Medulla oblongata (tissue), 1 donor: Measurements from ENCODE around the gene C12orf42.

Experiments
- DNase-seq: peaks from one replicate; pipeline ENCODE4 v3.0.0-alpha.2; 2015; ENCODE audit errors: extremely low spot score

Gene C12orf42

GRCh38 chr12:103336940-103337339 is 158.8 kb downstream of the C12orf42 start:
- DNase-seq: no peak

- peak; percentile 38 for DNase-seq
Measured at GRCh38 chr12:103334466-103334865, 161.3 kb downstream of the C12orf42 start.

- DNase-seq: no peak
Measured at GRCh38 chr12:103333676-103334075, 162.1 kb downstream of the C12orf42 start.

DNA sequence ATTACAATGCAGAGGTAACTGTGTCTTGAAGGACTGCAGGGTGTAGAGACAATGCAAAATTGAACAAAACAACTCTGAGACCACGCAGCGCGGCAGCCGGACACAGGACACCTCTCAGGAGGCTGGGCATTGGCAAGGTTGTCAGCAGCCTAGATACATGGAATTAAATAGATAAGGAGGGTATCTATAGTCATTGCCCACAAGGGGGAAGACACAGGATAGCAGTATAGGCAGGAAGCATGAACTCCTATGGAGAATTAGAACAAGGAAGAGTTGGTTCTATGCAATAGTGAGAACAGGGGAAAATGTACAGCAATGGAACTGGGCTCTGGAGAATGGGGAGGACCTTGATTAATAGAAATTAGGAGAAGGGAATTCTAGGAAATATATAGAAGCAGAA is 164.1 kb downstream of the C12orf42 start:
- DNase-seq: no peak

GRCh38 chr12:103330672-103331071 is 165.1 kb downstream of the C12orf42 start:
- DNase-seq: no peak

DNA sequence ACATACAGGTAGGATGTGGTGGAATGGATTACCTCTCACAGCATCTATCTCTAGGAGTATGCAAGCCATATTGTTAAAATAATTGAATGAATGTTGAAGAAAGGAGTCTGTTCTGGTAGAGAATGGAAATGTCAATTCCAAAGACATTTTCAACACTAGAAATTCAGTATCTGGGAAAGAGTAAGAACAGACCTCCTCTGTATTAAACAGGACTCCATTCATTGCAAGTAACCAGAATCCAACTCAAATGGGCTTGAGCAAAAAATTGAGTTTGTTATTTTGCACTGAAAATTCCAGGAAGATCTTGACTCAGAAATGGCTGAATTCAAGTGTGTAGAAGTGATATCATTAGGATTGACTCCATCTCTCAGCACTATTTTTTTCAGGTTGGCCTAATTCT is 168.1 kb downstream of the C12orf42 start:
- DNase-seq: no peak

DNA sequence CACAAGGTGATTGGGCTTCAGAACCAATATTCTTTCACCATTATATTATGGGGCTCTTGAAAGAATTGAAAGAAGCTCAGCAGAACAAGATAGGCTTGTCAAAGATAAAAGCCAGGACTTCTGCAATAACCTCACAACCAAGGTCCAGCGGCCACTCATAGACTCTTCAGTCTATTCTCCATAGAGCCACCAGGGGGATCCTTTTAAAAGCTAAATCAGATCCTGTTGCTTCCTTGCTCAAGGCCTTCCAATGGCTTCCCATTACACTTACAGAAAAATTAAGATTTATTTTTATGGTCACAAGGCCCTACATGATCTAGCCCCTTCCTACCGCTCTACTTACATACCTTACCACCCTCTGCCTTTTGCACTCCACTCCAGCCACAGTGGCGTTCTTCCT is 169.6 kb downstream of the C12orf42 start:
- DNase-seq: no peak

- DNase-seq: no peak
Measured at GRCh38 chr12:103318566-103318965, 177.2 kb downstream of the C12orf42 start.

DNA sequence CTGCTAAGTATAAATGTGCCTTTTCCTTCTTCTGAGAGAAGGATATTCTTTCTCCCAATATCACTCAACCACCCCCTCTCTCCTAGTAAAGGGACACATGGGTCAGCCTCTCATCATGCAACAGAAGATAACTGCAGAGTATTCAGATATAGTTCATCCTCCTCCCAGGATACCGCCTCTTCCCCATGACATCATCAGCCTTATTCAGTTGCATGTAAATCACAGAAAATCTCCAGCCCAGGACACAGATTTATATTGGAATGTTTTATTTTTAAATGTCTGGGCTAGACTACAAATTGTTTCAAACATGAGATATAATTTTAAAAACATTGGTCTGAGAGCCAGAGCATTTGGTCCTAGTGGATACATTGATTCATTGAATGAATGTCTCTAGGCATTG is 178.5 kb downstream of the C12orf42 start:
- no peak for DNase-seq

DNA sequence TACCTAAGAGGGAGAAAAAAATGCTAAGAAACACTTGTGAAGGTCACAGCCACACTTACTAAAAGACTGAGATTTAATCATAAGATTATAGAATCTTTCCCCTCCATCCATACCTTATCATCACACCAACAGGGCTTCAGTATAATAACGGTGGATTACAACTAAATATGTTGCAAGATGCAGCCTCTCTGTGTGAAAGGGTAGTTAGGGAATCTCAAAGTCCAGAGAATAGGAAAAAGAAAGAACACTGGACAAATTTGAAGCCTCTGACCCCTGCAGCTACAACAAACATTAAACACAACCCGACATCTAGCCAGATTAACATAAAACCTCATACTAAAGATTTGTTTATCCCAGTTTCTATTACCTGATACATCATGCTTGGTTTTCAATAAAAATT is 181.0 kb downstream of the C12orf42 start:
- no peak for DNase-seq

DNA sequence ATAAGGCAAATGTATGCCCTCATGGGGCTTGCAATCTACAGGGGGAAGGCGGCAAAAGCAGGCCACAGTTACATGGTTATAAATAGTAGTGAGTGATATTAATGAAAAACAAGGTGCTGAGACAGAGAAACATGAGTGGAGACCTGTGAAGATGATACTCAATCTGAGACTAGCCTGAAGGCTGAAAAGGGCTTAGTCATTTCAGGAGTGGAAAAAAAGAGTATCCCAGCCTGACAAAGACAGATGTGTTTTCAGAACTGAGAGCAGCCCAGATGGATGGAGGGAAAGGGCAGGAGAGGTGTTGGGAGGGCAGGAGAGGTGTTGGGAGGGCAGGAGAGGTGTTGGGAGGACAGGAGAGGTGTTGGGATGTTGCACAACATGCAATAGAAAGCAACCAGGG is 181.9 kb downstream of the C12orf42 start:
- no peak for DNase-seq

- DNase-seq: no peak
Measured at GRCh38 chr12:103312742-103313354, 182.9 kb downstream of the C12orf42 start.

DNA sequence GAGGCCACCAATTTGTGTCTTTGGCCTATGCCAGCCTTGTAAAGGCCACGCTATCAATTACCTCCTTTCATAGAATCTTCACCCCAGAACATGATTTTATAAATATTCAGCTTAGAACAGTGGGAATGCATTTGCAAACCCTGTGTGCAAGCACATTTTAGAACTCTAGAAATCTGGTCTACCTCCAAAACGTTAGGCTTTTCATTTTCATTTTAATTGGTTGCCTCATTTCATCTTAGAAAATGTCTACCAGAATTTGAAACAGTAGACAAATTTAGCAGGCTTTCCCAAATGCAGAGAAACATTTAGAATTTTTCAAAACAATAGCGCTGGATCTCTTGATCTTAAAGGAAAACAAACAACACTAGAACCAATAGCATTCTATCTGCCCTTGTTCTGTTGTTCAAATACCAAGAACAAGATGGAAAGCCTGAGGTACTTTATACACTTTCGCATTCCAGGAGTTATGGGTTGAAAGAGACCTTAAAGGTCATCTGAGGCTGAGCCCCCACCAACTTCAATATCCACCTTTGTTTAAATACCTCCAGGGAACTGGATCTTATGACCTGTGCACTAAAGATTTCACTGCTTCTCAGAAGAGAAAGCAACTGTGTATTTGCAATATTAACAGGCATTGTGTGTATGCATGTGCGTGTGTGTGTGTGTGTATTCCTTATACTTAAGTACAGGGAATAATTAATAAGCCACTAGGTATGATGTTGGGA is 185.1 kb downstream of the C12orf42 start:
- DNase-seq: no peak

DNA sequence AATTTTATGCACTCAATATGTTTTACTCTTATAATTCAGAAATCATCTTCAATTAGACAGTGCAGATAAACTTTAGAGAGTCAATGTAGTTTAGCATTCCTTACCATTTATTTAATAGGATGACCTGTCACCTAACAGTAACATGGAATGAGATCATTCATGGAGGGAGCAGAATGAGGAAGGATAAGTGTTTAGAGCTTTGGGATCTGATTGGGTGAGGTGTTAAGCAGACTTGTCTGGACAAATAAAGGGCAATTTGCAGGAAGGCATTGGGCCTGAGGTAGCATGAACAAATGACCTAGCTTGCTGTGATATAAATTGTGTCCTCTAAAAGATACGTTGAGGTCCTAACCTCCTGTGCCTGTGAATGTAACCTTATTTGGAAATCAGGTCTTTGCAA is 187.4 kb downstream of the C12orf42 start:
- no peak for DNase-seq

DNA sequence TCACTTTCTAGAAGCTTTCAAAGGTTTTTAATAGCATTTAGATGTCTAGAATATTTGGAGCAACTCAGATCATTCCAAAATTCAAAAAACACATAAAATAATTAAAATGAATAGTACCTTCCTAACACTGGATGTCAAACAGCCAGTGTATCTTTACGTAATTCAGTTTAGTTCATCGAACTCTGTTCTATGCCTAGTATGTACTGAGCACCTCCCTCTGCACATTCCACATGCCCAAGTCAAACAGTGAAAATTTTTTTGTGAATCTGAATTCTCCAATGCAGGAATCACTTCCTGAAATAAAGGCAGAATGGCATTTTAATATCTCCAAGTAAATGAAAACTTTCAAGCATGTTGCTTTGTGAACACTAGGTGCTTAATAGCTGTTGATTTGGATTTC is 192.3 kb downstream of the C12orf42 start:
- no peak for DNase-seq

DNA sequence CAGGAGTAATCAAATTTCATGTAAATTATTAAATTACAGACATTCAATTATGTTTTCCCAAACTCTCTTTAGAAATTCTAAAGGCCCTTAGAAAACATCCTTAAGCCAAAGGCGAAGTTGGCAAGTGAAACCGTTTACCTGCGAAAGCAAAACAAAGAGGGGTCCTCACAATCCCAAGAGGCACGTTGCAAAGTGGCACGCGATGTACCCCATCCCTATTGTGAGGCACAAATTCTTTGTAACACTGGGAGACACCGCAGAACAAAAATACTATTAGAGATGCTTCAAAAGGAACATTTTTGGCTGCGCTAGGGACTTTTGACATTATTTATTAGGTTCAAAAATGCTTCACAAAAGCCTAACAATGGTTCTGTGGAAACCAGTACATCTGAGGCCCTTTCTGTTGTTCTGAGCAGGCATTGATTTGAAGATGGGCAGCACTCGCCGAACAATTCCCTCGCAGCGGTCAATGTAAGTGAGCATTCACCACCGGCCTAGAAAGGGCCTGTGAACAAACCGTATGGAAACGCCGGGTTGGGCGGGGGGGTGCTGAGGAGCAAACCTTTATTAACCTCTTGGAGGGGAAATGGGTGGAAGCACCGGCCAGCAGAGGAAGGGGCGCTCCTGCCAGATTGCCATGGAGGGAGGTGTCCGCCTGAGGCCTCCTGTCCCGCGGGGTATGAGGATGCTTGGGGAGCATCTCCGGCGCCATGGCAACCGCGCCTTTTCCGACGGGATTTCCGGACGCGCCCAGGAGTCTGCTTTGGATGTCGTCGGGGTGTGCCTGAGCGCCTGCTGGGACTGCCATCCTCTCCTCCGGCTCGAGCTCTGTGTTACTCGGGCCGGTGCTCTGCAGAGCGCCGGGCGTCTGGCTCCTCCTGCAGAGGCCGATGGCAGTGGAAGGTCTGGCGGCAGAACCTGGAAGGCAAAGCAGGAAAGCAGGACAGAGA is 193.9 kb downstream of the C12orf42 start:
- no peak for DNase-seq

GRCh38 chr12:103288016-103288415 is 207.8 kb downstream of the C12orf42 start:
- no peak for DNase-seq

- DNase-seq: no peak
Measured at GRCh38 chr12:103282124-103282523, 213.6 kb downstream of the C12orf42 start.

DNA sequence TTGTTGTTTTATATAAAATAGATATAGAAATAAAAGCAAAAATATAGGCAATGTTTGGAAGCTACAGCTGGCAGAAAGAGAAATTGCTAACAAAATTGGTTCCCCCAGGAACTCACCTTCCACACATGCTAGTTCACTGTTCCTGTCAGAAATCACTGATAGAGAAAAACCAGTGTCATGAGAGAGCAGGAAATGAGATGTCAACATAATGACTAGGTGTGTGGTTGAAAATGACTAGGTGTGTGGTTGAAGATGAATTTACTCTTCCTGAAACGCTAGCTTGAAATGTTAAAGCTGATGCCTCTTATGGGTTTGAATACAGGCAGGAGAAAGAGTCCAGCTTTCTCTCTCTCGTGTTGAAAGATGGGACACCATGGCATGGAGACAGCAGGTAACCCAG is 216.3 kb downstream of the C12orf42 start:
- no peak for DNase-seq

DNA sequence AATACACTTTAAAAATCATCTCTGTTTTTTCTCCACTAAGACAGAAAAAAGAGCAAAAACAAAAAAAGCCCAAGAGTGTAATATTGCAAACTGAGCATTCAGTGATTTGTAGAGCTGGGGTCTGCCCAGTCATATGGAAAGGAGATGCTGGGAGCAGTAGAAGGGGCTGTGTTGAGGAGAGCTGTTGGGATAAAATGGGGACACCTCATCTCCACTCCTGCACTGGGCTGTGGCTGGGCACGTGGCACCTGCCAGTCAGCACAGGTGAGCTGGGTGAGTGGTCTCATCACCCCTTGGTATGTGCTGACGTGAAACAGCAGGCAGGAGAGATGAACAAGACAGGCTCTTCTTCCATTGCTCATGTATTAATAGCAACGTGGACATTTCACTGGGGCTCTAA is 217.4 kb downstream of the C12orf42 start:
- DNase-seq: no peak

DNA sequence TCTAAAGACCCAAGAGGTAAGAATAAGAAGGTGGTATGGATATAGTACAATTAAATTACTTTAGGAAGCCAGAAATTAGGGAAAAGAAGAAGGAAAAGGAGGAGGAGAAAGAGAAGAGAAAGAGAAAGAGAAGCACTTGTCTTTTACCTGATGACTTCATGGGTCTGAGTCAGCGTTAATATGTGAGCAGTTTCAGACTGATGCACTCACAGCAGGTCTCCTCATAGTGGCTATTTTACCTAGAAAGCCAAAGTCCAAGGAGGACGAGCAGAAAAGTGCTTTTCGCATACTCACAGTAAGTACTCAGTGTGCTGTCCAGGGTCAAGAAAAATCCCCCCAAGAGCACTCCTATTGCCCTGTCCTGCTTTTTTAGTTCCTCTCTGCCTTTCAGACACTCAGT is 222.1 kb downstream of the C12orf42 start:
- no peak for DNase-seq

DNA sequence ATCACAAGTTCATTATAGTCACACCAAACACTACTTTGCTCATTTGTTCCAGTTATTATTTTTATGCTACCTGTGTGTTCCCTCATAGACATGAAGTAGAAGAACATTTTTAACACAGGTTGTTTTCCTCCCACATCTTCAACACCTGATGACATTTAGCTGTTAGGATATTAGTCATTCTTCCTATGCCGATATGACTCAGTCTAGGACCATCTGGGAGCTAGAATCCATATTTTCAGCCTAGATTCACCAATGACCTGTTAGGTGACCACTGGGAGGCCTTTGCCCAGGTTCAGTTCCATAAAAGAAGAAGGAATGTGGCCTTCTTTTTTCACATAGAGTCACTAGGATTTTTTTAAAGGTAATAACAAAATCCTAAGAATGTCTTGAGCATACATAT is 222.8 kb downstream of the C12orf42 start:
- DNase-seq: no peak

DNA sequence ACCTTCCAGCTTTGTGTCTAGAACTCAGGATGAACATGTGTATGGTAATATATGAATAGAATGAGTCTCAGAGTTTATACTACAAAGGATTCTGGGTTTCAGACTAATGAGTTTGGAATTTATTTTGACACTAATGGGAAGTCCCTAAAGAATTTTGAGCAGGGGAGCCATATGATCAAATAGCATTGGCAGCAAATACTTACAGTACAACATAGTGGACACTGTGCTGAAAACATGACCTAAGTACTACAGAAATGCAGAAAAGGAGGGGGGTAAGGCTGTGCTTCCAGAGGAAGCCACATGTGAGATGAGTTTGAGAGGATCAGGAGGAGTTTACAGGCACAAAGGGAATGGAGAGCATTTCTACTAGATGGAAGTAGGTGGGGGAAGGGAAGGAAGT is 225.8 kb downstream of the C12orf42 start:
- no peak for DNase-seq
